ENCODE measurements around the gene IL22RA1. TPM values are rescaled to one million over a fixed set of nuclear protein-coding genes. Genes with fewer than 3 reads are reported as not detected.

The IL22RA1 gene
- total and polyA plus RNA-seq, 9 of the 15 experiments (the other 6 are each of a cell fraction or from before 2014, with no cell fraction given), result not detected

- no peak for TF ChIP-seq ZFP91 (CRISPR knock-in tag; IDR thresholded peaks at IDR 0.05)
- no peak for TF ChIP-seq SAFB2 (IDR thresholded peaks at IDR 0.05; ENCODE audit: borderline replicate concordance, low read depth, low read length, severe bottlenecking)
- no peak for TF ChIP-seq ATF1 (CRISPR knock-in tag; IDR thresholded peaks at IDR 0.05)
- peak; percentile 44; the same call in 1 of the 2 replicates for TF ChIP-seq ATF1 (tag; IDR thresholded peaks at IDR 0.05)
- TF ChIP-seq NR2F6 (CRISPR knock-in tag; IDR thresholded peaks at IDR 0.05), result no peak
- no peak for TF ChIP-seq CHD1 (IDR thresholded peaks at IDR 0.05; ENCODE audit: low read length)
- peak; percentile 15; the same call in 1 of the 2 replicates for TF ChIP-seq ATF7 (IDR thresholded peaks at IDR 0.05)
- TF ChIP-seq YY1 (IDR thresholded peaks at IDR 0.05; ENCODE audit: borderline replicate concordance in 1 of 3, control insufficient read depth in 1 of 3, extremely low read depth in 1 of 3, insufficient read depth in 3 of 3, insufficient read length in 1 of 3, insufficient replicate concordance in 2 of 3, low read depth in 1 of 3, low read length in 2 of 3), result peak in 1 of 3 experiments; percentile 45
- TF ChIP-seq, protein P1, sequence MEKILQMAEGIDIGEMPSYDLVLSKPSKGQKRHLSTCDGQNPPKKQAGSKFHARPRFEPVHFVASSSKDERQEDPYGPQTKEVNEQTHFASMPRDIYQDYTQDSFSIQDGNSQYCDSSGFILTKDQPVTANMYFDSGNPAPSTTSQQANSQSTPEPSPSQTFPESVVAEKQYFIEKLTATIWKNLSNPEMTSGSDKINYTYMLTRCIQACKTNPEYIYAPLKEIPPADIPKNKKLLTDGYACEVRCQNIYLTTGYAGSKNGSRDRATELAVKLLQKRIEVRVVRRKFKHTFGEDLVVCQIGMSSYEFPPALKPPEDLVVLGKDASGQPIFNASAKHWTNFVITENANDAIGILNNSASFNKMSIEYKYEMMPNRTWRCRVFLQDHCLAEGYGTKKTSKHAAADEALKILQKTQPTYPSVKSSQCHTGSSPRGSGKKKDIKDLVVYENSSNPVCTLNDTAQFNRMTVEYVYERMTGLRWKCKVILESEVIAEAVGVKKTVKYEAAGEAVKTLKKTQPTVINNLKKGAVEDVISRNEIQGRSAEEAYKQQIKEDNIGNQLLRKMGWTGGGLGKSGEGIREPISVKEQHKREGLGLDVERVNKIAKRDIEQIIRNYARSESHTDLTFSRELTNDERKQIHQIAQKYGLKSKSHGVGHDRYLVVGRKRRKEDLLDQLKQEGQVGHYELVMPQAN (IDR thresholded peaks at IDR 0.05; ENCODE audit: borderline replicate concordance), result no peak
- TF ChIP-seq NFXL1 (CRISPR knock-in tag; IDR thresholded peaks at IDR 0.05), result no peak
- TF ChIP-seq SNRNP70 (optimal IDR thresholded peaks at IDR 0.05; ENCODE audit: low read depth, low read length), result no peak
- no peak for TF ChIP-seq ZNF740 (CRISPR knock-in tag; IDR thresholded peaks at IDR 0.05)
- TF ChIP-seq ZNF740 (tag; IDR thresholded peaks at IDR 0.05), result no peak
- no peak for TF ChIP-seq BRF2 (IDR thresholded peaks at IDR 0.05; ENCODE audit: borderline replicate concordance, insufficient read depth, insufficient read length)
- no peak for TF ChIP-seq SP2 (IDR thresholded peaks at IDR 0.05; ENCODE audit: extremely low read depth, low read depth, low read length, poor library complexity, severe bottlenecking)
- no peak for TF ChIP-seq FOXK2 (conservative IDR thresholded peaks at IDR 0.05 in 1 of 2, IDR thresholded peaks at IDR 0.05 in 1 of 2; ENCODE audit: low read depth in 2 of 2)
- TF ChIP-seq PCBP1 (IDR thresholded peaks at IDR 0.05; ENCODE audit: low read depth, low read length, poor library complexity, severe bottlenecking), result no peak
- TF ChIP-seq, protein P2, sequence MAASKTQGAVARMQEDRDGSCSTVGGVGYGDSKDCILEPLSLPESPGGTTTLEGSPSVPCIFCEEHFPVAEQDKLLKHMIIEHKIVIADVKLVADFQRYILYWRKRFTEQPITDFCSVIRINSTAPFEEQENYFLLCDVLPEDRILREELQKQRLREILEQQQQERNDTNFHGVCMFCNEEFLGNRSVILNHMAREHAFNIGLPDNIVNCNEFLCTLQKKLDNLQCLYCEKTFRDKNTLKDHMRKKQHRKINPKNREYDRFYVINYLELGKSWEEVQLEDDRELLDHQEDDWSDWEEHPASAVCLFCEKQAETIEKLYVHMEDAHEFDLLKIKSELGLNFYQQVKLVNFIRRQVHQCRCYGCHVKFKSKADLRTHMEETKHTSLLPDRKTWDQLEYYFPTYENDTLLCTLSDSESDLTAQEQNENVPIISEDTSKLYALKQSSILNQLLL (CRISPR knock-in tag; IDR thresholded peaks at IDR 0.05; ENCODE audit: borderline replicate concordance), result no peak
- no peak for TF ChIP-seq SREBF1 (IDR thresholded peaks at IDR 0.05; ENCODE audit: borderline replicate concordance, low read depth, low read length)
- TF ChIP-seq ZNF668 (CRISPR knock-in tag; IDR thresholded peaks at IDR 0.05), result no peak
- no peak for TF ChIP-seq NEUROD1 (IDR thresholded peaks at IDR 0.05; ENCODE audit: borderline replicate concordance, low read depth, low read length, partially characterized antibody)
Measured at GRCh38 chr1:24149866-24150233, 6.9 kb upstream of the IL22RA1 start (continued).

Data from K562 (cell line).